HG03064 (cell line): ENCODE data around the gene RAVER1.
"Not testable (repeated sequence)": the region's sequence is repeated elsewhere in the genome, so short reads cannot be mapped to it uniquely, and the experiment has no call there.

Source experiments
- ATAC-seq: cut with Tn5 transposase; IDR thresholded peaks from one replicate; pipeline ENCODE4 v1.9.1; 2021; ENCODE audit warnings: low read depth; ENCODE audit not compliant: unreplicated experiment

RAVER1 gene

DNA sequence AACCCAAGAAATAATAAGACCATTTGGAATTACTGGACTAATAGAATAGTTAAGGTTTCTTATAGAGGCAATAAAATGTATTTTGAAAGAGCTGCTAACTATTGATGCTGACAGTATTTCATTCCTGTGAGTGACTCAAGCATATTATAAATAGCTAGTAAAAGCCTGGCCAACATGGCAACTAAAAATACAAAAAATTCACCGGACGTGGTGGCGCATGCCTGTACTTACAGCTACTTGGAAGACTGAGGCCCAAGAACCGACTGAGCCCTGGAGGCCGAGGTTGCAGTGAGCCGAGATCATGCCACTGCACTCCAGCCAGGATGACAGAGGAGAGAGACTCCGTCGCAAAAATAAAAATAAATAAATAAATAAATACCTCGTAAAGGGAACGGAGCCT, 11.5 kb upstream of the RAVER1 start:
- no peak for ATAC-seq

DNA sequence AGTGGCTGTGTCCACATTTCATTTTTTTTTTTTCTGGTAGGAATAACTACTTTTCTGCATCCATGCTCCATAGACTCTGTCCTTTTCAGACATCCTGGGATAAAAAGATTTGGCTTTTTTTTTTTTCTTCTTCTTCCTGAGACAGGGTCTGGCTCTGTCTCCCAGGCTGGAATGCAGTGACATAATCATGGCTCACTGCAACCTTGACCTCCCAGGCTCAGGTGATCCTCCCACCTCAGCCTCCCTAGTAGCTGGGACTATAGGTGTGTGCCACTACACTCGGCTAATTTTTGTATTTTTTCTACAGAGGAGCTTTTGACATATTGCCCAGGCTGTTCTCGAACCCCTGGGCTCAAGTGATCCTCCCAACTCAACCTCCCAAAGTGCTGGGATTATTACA, 10.2 kb upstream of the RAVER1 start:
- ATAC-seq: no peak

DNA sequence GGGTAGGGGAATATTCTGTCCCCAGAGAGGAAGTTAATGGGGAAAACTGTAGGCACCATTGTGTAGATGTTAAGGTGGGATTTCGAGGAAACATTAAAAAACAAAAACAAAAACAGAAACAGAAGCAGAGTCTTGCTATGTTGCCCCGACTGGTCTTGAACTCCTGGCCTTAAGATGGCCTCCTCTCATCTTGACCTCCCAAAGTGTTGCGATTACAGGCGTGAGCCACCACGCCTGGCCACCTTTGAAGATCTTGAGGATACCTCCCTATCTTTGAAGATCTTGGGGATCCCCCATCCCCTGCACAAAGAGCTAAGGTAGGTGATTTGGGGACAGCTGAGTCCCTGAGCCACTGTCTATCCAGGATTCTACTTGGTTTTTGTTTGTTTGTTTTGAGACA, 6.6 kb upstream of the RAVER1 start:
- no peak for ATAC-seq

DNA sequence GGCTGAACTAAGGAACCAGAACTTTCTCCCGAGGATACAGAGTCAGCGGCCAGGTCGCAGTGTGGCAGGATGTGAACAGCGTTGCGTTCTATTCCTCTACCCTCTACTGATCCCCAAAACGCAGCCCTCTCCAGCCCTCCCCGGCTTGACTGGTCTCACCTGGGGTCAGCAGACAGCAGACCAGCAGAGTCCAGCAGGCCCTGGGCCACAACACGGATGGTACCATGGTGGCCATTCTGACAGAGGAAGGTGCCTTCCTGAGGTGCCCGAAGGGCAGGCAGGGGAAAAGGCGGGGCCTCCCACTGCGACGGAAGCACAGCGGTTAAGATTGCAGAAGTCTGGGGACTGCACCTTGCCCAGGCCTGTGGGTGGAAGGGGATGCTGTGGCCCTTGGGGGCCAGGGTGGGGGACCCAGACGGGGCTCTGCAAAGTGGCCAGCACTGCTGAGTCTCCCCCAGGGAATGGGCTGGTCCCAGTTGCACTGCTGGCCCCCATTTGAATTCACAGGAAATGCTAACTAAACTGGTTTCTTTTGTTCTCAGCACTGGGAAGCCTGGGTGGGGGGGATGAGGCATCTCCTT, 6.1 kb upstream of the RAVER1 start, which contains the start of gene ICAM3:
ICAM3 (minus strand) TSS at position 245 of the 581 bp plus-strand sequence; CDS start at position 235, 10 bp downstream.
- peak; percentile 66 for ATAC-seq

DNA sequence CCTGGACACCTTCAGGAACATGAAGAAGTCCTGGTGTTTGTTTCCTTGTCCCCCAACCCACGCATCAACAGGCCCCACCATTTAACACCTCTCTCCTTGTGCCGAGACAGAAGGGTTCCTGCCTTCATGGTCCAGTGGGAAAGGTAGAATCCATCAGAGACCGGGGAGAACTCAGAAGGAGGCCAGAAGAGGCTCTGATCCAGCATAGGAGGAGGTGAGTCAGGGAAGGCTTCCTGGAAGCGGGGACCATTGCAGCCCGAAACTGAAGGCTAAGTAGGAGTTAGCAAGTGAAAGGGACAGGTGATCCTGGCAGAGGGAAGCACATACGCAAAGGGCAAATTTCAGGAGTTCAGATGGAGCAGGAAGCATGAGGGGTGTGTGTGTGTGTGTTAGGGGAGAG, 5.6 kb upstream of the RAVER1 start:
- no peak for ATAC-seq

DNA sequence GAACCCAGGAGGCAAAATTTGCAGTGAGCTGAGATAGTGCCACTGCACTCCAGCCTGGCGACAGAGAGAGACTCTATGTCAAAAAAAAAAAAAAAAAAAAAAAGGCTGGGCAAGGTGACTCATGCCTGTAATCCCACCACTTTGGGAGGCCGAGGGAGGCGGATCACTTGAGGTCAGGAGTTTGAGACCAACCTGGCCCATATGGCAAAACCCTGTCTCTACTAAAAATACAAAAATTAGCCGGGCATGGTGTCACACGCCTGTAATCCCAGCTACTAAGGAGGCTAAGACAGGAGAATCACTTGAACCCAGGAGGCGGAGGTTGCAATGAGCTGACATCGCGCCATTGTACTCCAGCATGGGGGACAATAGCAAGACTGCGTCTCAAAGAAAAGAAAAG, 3.4 kb upstream of the RAVER1 start:
- ATAC-seq: not testable (repeated sequence)

DNA sequence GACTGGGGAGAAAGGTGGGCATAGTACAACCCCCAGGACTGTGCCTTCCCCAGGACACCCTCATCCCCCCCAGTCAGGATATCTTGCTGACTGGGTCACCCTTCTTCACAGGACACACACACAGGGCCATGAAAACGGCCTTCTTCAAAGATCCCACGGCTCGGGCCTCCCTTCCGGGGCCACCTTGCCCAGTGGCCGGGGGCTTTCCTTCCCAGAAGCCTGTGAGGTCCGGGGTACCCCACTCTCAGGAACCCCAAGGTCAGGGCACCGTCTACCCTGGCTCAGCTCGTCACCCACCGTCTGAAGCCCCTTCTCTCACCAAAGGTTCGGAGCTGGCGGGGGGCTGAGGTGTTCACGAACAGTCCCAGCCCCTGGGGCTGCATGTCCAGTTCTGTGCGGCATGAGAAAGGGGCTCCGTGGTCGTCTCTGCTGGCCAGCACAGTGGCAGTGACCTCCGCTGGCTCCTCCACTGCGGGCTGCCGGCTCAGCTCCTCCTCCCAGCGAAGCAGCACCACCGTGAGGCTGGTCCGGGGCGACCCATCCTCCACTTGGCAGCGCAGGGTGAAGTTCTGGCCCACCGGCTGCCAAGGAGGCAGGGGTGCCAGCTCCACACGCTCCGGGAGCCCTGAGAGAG, 2.1 kb upstream of the RAVER1 start:
- ATAC-seq: no peak

DNA sequence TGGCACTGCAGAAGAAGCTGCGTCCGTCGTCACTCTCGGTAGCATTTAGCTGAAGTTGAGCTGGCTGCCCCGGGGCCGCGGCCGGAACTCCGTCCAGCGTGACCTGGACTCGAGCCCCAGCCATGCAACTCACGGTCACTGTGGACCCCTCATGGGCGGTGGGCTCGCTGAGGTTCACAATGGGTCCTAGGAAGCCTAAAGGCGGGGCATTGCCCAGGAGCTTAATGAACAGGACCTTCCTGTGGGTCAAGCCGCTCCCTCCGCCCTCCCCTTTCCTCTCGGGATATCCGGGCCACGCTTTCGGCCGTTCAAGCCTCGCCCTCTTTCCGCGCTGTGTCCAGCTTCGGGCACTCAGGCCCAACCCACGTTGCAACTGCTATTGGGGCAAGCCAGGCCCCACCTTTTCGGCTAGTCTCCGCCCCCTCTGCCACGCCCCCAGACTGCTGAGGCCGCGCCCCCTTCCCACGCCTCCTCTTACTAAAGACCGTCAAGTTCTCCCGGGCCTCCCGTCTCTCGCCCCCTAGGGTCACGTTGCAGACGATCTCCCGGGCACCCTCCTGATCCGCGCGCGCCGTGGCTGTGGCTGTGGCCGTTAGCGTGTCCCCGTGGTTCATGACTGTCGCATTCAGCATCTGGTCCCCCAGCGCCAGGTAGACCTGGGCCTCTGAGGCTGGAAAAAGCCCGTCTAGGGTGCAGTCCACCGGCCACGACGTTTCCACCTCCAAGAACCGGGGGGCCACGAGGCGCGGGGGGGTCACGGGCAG, 1.4 kb upstream of the RAVER1 start:
- no peak for ATAC-seq

DNA sequence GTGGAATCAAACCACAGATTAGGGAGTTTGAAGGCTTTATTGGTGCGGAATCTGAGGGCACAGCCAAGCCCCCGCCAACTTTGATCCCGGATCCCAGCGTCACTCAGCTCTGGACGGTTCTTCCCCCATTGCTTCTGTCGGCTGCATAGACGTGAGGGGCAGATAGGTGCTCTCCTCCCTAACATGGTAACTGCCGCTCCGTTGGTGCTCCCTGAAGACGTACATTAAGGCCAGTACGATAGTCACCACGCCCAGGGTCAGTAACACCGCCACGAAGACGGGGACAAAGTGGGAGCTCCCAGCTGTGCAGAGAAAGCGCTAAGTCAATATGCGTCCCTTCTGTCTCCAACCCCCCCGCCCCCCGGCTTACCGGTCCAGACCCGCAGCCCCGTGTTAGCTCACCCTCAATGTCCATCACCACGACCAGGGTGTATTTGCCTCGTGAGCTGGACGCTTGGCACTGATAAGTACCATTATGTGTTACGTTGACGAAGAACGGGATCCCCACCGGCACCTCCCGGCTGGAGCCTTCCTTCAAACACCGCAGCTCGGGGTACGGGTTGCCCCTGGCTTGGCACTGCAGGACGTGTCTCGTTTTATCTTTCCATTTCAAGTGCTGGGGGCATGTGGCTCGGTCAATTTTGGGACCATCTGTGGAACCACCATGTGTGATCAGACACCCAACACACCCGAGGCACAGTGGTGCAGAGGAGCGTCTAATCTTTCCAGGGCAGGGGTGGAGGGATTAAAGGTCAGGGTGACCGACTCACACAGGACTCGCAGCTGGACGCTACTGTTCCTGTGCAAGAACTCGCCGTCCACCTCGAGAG, 644 bp upstream of the RAVER1 start:
- ATAC-seq: no peak

DNA sequence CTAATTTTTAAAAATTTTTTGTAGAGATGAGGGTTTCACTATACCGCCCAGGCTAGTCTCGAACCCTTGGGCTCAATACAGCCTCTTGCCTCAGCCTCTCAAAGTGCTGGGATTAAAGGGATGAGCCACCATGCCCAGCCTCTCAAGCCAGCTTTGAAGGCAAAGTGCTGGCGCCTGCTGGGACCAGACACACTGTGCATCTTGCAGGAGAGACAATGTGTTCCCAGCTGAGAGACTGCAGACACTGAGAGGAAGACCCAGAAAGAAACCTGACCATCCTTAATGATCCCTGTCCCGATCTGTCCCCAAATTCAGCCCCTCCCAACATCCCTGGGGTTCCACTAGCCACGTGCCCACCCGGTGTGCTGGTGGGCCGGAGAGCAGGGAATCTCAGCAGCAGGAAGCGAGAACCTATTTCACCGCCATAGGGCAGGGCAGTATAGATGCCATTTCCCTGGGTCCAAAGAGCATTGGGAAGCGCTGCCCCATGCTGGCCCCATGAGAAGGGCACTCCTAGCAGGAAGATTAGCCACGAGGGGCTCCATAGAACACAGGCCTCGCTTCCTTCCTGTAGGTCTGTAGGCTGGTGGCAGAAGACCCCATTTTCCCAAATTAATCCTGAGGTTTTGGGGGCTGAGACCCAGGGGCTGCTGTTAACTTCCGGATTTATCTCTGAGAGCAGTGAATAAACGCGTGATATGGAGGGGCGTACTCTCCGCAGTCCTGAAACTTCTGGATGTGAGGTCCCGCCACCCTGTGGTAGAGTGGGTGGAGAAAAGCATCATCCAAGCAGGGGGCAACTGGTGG, 968 bp downstream of the RAVER1 start:
- ATAC-seq: no peak

DNA sequence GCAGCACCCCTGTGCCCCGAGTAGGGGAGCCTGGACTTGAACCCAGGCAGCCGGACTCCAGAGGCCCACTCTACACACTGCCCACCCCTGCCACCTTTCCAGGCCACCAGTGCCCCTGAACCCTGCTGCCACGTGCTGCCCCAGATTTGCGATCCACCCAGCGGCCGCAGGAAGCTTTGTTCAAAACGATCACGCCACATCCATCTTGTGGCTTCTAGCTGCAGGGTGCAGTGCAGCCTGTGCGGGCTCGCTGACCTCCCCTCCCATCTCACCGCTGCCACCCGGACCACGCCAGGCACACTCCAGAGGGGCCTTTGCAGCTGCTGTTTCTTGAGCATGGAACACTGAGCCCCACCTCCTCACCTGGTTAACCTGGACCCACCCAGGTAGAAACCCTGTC, 3.8 kb downstream of the RAVER1 start:
- no peak for ATAC-seq

DNA sequence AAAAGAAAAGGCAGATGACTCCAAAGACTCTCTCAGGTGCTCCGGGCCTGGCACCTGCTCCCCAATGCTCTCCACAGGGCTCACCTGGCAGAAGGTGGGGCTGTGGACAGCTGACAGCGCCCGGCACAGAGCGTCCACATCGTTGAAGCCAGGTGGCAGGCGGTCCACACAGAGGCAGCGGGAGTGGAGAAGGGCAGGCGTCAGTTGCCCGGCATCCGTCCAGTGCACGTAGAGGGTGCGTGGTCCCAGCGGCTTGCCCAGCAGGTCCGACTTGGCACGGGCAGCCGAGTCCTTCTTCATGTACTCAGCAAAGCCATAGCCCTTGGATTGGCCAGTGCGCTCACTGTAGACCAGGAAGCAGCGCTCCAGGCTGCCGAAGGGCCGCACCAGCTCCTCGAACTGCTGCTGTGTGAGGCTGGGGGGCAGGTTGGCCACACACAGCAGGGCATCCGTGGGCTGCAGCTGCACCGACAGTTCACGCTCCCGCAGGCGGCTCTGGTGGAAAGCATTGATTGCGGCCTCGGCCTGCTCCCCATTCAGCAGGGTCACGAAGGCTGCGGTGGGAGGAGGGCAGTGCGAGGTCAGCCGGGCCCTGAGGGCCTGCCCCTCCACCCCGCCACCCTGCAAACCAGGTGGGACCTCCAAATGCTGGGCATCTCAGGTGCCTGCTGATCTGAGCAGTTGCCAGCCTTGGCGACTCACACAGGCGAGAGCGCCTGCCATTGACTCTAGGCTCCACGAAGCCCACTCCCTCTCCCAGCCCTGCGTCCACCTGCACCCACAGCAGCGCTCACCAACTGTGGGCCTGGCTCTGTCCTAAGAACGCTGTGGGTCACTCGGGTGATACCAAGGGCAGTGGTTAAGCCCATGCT, 4.5 kb downstream of the RAVER1 start:
- ATAC-seq: no peak

DNA sequence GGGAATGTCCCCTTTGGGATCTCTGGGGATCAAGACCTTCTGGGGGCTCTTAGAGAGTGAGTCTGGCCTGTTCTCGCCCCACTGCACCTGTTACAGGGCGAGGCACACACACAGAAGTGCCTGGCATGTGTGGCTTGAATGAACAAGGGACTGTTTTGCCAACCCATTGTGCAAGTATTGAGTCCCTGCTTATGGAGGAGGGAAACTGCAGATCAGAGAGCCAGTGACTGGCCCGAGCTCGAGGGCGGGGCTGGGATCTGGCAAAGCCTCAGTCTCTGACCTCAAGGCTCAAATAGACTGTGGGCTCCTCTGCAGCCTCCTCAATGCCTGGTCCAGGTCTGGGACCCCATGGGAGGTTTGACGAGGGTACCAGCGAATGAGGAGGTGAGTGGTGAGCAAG, 5.5 kb downstream of the RAVER1 start:
- no peak for ATAC-seq

DNA sequence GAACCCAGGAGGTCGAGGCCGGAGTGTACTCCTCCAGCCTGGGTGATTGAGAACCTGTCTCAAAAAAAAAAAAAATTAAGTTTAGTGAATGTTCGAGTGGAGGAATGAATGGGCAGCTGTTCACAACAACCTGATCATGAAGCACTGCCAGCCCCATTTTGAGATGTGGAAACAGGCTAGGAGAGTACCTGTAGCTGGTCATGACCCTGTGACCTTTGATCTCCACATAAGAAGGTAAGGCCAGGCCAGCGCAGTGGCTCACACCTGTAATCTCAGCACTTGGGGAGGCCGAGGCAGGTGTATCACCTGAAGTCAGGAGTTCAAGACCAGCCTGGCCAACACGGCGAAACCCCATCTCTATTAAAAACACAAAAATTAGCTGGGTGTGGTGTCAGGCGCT, 7.6 kb downstream of the RAVER1 start:
- ATAC-seq: no peak

DNA sequence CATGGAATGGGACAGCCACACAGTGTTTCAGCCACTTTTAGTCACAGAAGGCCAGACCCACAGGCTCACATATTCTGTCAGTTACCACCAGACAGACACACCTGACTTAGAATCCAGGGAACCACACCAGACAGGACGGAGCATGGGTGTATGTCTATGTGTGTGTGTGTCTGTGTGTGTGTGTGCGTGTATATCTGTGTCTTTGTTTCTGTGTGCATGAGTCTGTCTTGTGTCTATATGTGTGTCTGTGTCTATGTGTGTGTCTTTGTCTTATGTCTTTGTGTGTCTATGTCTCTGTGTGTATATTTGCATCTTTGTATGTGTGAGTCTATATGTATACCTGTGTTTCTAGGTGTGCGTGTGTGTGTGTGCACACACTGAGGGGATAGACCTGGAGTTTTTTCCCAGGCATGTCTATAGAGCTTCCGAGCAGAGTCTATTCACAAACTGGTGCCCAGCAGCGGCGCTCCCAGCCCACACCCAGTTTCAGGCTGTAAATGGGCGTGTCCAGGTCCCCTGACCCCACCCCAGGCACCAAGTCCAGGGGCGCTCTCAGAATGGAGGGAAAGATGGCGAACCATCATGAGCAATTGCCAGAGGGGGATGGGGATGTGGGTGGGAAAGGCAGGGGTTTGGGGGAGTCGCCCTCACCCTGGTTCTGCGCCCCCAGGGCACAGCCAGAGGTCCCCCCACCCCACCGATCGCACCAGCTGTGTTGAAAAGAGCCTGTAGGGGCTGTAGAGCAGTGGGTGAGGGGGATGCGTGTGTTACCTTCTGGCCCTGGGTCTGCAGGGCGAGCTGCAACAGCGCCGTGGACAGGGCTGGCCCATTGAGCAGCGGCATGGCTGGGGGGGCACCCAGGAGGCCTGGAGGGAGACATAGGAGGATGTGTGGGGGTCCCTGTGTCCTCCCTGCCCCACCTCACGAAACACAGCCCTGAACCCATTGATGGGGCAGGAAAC, 11.2 kb downstream of the RAVER1 start:
- ATAC-seq: no peak

DNA sequence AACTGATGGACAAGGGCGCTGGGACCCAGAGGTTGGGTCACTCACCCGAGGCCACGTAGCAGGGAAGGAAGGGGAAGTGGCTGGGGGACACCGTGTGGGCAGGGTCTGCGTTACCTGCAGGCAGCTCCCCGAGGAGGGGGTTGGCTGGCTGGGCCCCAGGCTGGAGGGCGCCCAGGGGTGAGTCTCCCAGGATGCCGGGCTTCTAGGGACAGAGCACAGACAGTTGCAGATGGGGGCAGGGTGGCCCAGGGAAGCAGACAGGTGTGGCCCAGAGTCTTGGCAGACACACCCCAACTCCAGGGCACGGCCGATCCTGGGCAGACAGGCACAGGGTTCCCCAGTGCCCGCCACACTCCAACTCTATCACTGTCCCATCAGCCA, 11.9 kb downstream of the RAVER1 start:
- ATAC-seq: no peak

DNA sequence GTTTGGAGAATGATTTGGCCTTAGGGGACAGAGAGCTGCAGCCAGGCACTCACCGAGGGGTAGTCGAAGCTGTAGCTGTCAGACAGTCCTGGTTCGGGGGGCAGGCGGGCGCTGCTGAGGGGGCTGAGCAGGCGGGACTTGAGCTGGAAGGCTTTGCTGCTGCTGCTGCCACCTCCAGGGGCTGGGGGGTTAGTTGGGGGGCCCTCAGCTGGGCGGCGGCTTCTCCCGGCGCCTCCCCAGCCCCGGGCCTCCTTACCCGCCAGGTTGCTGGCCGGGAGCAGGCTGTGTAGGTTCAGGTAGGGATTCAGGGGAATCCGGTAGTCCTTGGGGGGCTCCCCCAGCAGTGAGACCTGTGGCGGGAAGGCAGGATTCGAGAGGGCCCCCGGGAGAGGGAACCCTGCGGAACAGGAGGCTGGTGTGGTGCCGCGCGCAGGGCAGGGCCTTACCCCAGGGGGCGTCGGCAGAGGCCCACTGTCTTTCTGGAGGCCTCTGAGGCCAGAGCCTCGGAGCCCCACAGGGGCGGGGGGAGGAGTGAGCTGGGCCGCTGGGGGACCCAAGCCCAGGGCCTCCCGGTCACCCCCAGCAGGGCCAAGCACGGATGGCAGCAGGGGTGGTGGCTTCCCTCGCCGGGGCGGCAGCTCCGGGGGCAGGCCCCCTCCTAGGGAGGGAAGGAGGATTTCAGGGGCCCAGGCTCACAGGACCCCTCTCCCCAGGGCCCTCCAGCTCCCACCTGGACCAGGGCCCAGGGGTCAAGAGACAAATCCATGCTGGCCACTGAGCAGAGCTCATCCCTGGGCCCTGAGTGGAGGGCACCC, 12.5 kb downstream of the RAVER1 start:
- no peak for ATAC-seq
